ENCODE data around the gene APOBEC2.

Gene APOBEC2

DNA sequence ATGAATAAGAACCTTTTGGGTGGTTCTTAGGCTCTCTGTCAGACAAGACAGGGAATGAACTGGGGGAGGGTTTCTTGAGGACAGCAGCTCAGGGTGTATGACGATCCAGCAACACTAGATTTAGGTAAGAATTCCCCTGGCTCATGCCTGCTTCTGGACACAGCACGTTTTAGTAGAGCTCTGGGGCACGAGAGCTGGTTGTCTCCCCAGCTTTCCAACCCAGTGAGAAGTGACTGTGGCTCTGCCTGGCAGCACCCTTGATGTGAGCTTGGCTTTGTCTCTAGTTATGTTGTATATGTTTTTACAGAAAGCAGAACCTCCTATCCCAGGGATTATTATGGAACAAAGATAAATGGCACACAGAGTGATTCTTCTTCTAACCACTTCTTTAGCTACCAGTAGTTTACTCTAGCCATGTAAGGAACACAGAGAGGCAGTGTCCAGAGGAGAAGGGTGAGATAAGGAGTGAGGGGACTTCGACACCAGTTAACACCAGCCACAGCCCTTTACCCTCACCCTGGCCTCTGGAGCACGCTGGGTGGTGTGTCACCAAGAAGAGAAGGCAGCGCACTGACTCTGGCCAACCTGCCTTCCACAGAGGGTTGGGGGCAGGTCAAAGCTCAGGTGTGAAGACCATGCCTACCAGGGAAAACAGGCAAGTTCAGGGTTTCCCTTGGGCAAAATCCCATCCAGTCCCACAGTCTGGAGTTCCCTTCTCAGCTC, 3.9 kb downstream of the APOBEC2 start:
- no peak for FAIRE-seq

DNA sequence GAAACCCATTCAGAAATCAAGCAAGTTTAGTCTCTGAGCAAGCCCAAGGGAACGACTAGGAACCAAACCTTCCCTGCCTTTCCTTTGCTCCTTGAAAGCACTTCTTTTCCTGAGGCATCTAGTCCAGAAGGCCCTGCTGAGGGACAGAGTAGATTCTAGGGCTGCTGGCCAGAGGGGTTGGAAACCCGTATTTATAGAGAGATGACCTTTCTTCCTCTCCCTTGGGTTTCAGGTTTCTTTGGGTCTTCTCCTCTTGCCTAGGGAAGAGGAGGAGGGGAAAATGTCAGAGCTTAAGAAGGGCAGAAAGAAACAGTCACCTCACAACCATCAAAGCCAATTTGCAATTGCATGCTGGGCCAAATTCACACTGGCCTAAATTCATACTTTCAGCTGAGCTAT, 5.8 kb downstream of the APOBEC2 start:
- DNase-seq (ENCODE audit: insufficient read length, low spot score) (no peak), FAIRE-seq (no peak)

More for the DNA sequence above, 3.9 kb downstream of the APOBEC2 start:
- no peak for DNase-seq (ENCODE audit: insufficient read length, low spot score)

DNA sequence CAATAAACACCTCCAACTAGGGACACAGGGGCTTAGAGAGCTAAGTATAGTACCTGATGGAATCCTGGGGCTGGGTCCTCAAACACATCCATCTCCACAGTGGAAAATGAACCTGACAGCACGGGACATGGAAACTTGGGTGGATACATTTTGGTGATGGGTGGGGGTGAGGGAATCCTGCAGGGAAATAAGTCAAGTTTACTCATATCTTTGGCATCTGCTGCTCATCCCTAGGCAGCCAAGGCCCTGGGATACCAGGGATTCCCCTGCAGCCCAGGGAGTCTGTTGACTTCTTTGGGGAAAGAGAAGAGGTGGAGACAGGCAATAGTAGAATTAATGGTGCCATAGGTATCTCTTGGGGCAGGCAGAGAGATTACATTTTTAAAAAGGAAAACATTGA, 6.6 kb downstream of the APOBEC2 start:
- DNase-seq (ENCODE audit: insufficient read length, low spot score) (no peak), FAIRE-seq (no peak)

DNA sequence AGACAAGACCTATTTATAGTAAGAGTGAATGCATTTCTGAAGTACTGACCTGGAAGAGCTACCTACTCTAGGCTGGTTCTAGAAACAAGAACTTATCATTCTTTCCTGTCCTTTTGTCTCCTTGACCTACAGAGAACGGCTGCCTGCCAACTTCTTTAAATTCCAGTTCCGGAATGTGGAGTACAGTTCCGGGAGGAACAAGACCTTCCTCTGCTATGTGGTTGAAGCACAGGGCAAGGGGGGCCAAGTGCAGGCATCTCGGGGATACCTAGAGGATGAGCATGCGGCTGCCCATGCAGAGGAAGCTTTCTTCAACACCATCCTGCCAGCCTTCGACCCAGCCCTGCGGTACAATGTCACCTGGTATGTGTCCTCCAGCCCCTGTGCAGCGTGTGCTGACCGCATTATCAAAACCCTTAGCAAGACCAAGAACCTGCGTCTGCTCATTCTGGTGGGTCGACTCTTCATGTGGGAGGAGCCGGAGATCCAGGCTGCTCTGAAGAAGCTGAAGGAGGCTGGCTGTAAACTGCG, 8.3 kb downstream of the APOBEC2 start:
- FAIRE-seq (no peak), DNase-seq (ENCODE audit: insufficient read length, low spot score) (no peak)

DNA sequence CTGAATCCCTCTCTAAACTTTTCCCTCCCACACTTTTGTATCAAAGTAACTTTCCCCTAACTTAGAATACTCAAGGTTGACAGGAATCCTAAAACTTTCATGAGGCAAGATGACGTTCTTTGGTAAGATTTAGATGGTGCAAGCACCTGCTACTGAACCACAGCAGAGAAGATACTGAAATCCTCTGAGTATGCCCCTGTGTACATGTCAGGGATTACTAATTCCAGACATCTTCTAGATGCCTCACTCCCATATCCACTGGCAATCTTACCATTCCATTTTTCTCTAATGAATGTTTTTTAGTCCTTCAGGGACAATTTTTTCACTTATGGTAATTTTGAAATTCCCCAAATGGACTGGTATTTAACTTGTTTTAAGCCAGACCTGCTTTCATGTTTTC, 9.1 kb downstream of the APOBEC2 start:
- DNase-seq (ENCODE audit: insufficient read length, low spot score) (no peak), FAIRE-seq (no peak)

DNA sequence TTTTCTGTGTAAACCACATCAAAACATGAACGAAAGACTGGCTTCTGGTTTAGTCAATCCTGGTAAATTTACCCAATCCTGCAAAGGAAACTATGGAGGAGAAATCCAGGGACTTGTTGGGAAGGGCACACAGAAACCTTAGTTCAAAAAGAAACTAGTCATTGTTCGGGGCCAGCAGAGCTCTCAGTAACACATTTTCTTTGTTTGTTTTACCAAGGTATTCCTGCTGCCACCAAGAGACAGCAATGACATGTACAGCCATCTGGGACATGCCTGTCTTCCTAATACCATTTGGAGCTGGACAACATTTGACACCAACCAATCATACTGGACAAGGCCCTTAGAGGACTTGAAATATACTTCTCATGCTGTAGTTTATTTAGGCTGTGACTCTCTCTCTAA, 10.9 kb downstream of the APOBEC2 start:
- FAIRE-seq: no peak
- DNase-seq (ENCODE audit: insufficient read length, low spot score): no peak

DNA sequence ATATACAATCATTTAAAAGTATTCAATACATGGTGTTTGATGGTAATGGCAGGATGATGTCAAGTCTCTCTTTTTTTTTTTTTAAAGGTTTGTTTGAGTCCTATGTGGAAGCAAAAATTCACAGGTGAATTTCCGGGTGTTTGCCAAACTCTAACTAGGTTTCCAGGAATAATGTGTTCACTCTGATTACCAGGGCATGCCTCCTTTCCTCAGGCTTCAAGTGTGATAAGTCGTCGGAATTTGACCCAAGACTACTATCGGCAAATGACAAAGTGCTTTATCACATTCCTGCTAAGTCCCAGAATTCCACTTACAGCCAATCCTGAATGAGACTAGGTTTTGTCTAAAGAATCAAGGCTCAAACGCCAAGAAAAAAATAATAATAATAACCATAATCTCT, 11.8 kb downstream of the APOBEC2 start:
- no peak for DNase-seq (ENCODE audit: insufficient read length, low spot score)
- no peak for FAIRE-seq

DNA sequence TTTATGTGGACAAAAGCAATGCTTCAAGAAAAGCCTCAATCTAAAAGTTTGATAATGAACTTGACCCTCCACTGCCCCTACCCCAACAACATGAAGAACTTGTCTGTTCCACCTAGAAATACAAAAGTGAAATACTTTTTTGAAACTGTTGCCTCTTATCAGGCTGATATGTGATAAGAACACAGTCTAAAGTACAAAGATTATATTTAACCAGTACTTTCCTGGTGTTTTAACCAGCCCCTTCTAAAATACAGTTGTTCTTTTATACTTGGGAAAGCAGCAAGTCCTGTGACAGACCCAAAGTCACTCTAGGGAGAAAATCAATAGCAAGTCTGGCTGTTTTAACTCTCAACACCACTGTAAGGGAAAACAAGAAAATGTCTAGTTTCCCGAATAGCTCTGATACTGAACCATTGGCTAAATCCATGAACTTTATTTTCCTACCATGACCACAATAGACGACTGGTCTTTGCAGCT, 12.6 kb downstream of the APOBEC2 start:
- no peak for DNase-seq (ENCODE audit: insufficient read length, low spot score)
- FAIRE-seq: no peak

DNA sequence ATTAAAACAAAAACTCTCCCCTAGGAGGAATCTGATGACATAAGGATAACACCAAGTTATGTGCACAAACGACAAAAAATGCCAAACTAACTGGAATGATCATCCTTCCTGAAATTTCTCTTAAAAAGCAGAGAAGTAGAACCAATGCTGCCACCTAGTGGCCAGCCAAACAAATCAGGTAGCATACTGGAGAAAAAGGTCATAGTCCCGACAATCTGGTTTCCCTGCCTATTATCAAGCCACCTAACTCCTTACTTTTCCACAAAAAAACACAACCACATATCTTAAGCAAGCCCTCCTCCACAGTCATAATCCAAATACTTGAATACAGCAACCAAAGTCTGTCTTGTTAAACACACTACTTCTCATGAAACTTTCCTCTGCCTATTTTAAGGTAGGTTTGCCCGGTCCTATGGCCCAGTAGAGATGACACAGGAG, 13.9 kb downstream of the APOBEC2 start:
- FAIRE-seq (no peak), DNase-seq (ENCODE audit: insufficient read length, low spot score) (peak; percentile 41)

DNA sequence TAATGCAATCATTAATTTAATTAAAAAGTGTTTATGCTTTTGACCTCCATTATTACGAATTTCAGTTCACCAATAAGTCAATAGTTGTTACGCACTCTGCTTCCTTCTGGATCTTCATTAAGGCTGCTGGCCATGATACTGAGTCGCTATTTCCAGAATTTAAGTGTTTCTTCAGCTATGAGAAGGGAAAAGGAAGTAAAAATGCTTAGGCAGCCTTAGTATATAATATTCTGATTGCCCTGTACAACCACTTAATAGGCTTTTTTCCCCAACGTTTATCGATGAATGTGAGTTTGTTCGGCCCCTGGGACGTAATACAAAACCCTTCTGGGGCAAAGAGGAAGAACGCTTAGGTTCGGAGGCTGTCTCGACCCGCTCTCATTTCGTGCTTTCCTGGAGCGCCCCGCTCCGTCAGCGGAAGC, 18.5 kb downstream of the APOBEC2 start:
- DNase-seq (ENCODE audit: insufficient read length, low spot score): no peak
- FAIRE-seq: no peak

DNA sequence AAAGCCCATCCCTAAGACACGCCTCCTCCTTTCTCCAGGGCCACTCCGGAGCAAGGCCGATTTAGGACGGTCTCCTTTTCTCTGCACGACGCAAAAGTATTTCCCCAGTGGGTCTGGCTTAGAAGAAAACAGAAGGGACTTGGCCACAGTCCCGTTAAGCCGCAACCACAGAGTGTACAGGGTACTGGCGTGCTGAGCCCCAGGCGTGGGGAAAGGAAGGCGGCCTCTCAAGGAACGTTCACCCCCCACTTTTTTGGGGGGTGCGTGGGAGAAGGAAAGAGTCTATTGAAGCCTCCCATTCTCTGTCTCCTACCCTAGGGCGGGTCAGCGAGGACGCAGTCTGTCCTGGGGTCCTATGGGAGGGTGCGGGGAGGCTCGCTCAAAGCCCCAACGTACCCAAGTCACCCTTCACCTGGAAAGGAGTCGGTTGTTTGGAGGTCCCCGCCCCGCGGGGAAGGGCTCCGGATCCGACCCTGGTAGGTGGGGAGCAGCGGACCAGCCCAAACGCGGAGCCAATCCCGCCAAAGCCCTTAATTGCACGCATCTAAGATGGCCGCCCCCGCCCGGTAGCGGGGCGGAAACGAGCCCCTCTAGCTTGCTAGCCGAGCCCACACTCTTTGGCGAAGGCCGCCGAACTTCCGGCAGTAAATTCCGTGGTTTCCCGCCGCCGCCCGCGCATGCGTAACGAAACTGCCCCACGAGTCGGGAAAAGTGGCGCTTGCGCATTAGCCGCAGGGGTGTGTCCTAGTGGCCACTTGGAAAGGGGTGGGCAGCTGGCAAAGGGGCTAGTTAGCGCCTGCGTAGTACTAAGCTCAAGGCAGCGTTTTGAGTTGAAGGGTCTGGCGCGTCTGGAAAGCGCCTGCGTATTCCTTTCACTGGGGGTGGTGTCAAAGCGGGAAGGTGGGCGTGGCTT, 19.2 kb downstream of the APOBEC2 start, which contains the start of gene OARD1:
TSS of gene OARD1 (minus strand) at position 434 of the 913 bp plus-strand sequence. CDS start 722 bp downstream, outside the sequence.
- FAIRE-seq (peak; percentile 80), DNase-seq (ENCODE audit: insufficient read length, low spot score) (peak; percentile 95)

DNA sequence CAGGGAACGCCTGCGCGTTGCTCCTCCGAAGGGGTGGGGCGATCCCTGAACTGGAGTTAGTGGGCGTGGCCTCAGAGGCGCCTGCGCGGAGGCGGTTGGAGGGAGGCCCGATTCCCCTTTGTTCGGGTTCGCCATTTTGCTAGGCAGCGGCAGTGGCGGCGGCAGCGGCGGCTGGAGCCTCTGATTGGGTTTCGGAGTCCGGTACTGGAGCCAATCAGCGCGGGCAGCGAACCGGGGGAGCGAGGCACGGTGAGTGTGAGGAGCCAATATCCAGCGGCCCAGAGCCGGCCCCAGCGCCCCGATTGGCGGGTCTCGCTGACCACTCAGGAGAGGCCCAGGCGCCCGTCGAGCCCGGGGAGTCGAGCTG, 19.8 kb downstream of the APOBEC2 start, which contains the start of gene NFYA:
TSS of gene NFYA (plus strand) at position 139 of the 367 bp plus-strand sequence. CDS start 6,116 bp downstream, outside the sequence.
- FAIRE-seq (peak; percentile 98), DNase-seq (ENCODE audit: insufficient read length, low spot score) (peak; percentile 95)

DNA sequence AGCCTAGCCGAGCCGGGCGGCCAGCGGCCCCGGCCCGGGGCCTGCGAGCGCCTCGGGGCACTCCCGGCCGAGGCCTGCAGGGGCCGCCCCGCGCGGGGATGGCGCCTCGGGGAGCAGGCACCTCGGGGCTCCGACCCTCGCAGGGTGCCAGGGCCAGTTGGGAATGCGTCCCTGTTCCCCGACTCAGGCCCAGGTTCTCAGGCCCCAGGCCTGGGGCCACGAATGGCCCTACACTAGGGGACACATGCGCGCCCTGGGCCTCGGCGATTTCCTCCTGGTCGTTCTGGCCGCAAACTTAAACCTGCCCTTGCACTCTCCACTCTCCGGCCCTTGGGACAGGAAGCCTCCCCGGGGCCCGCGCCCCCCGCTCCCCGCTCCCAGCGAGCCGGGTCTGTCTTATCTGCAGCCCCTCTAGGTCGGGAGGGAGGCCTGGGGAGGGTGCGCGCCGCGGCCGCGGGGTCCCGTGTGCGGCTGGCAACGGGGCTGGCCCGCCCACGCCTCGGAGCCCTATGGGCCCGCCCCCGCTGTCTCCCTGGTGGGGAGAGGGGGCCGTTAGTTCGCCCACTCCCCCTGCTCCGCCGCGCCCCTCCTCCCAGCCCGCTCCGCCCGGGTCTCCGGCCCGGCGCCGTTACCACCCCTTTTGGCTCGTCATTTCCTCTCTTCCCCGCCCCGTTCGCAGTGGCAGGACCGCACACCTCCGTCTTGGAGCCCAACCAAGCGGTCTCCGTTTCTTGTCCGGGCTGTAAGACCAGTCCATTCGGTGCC, 20.4 kb downstream of the APOBEC2 start:
- DNase-seq (ENCODE audit: insufficient read length, low spot score): peak; percentile 60
- peak; percentile 90 for FAIRE-seq

DNA sequence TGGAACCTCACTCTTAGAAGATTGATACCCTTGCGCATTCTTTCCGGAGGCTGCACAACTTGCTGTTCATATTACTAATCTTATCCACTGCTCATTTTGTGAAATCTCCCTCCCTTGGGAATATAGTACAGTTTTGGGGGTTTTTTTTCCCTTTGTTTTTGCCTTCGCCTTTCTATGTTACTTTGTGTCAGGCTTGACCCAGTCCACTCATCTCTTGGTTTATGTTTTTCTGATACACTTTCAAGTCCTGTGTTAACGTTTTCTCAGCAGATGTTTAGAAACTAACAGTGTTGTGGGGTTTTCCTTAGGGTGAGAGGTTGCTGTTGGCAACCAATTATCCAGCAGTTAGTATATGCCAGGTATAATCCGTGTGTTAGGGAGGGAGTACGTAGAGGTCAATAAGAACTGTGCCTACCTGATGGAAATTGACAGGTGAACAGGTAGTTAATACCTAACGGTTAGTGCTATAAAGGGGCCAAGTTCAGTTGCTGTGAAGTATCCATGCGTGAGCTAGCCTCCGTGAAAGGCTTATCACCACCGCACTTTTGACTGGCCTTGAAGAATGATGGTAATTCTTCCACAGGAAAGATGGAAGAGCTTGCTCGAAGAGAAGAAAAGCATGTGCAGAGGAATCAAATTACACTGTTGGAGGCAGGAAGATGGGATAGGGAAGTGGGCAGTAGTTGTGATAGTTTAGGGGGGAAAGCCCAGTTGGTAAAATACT, 21.1 kb downstream of the APOBEC2 start:
- FAIRE-seq (peak; percentile 77), DNase-seq (ENCODE audit: insufficient read length, low spot score) (no peak)

DNA sequence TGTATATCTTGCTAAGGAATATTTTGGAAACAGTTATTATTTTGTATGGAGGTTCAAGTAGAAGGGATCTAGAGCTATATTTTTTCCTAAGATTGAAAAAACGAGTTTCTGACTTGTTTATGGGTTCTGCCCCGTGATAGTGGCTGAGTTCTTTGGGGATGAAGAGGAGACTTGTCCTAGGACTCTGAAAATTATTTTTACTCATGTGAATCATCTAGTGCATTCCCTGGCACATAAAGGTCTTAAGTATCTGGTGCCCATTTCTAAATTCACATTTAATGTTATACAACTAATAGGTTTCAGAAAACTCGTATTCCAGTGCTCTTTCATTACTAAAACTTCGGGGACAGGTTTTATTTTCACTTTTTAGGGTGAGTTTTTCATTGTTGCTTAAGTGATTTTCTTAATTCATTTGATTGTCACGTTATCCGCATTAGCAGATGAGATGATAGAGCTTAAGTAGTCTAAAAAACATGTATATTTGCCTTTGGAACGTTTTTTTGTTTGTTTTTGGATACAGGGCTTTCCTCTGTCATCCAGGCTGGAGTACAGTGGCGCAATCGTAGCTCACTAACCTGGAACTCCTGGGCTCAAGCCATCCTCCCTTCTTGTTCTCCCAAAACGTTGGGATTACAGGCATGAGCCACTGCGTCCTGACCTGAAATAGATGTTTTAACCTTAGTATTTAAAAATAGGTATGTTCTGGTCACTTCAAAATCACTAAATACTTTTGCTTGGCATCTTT, 21.9 kb downstream of the APOBEC2 start:
- no peak for FAIRE-seq

DNA sequence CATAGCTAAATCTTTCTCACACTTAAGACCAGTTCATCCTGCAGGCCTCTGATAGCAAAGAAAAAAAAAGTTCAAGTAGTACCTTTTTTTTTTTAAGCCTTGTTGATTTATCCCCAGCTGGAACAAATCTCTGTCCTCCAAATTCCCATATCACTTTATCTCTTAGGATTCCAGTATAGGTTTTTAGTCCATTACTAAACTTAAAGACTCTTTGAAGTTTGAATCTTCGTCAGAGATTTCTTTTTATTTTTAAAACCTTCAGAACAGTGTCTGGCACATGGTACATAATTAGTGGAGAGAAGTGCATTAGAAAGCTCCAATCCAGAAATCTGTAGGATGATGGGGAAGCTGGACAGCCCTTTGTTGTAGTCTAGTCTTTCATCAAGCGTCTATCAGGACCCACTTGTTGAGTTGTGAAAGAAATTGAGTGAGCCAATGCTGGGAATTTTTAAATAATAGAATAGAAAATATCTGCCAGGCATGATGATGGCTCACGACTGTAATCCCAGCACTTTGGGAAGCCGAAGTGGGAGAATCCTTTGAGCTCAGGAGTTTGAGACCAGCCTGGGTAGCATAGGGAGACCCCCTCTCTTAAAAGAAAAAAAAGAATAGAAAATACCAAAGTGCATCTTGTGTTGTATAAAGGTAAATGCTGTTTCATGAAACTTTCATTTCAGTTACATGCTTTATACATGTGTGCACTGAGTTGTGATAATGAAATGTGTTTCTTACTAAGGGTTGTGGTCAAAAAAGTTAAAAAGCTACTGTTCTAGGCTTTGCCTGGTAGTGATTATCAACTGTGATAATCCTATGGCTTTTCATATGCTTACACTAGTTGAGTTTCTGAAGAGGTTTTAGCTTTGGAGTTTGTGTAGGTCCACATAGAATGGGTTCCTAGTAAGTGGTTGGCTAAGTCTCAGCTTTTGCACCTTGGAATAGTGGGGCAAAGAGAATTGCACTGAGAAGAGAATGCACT, 22.9 kb downstream of the APOBEC2 start:
- FAIRE-seq (no peak), DNase-seq (ENCODE audit: insufficient read length, low spot score) (no peak)

More for the DNA sequence above, 21.9 kb downstream of the APOBEC2 start:
- DNase-seq (ENCODE audit: insufficient read length, low spot score): no peak

DNA sequence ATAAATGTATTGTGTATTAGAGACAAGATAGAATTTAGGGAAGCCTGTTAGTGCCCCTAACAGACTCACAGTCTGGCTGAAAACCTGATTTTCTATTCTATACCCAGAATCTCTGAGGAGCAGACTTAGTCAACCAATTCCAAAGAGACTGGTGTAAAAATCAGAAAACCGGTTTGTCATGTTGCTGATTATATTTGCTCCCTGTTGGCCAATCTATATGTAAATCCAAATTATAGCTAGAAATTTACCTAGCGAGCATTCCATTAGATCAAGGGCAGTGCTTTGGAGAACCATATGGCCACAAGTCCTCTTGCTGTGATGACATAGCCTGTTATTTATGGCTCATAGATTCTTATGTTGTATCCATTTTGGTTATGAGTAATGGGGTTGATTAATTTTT, 24.5 kb downstream of the APOBEC2 start:
- no peak for FAIRE-seq
- no peak for DNase-seq (ENCODE audit: insufficient read length, low spot score)

DNA sequence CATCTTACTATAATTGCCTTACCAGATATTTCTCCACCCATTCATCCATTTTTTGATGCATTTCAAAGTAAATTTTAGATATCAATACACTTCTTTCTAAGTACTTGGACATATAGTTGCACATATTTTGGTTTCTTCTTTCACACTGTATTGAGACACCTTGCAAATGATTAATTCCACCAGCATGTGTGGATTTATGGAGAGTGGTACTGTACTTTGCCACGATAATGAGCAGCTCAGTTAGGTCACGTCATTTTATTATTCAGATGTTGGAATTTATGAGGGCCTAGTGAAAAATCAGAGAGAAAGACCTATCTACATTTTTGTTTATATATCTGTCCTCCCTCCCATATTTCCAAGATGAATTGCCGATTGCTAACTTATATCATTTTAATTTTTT, 25.1 kb downstream of the APOBEC2 start:
- FAIRE-seq (no peak), DNase-seq (ENCODE audit: insufficient read length, low spot score) (no peak)

Measured in HTR-8/SVneo (cell line).